ENCODE results near the gene THSD7B. TPM values are rescaled to one million over a fixed set of nuclear protein-coding genes. Genes with fewer than 3 reads are reported as not detected.

The THSD7B gene
- total RNA-seq, 1 donor, result under 0.01 TPM

GRCh38 chr2:137454886-137455285 lies 689.5 kb downstream of the THSD7B start:
- Histone ChIP-seq H3K36me3 (ENCODE audit: insufficient read depth, low read length) (no peaks in the 10 kb centered on the region), H3K4me3 (ENCODE audit: insufficient read depth, low read length) (no peak overlapping the region), H3K27ac (ENCODE audit: low read depth, low read length) (no peak overlapping the region), H3K9me3 (ENCODE audit: low read depth, low read length) (no peaks in the 10 kb centered on the region), H3K4me2 (ENCODE audit: insufficient read depth, low read length) (no peak overlapping the region), H4K20me1 (ENCODE audit: insufficient read depth, low read length) (no peaks in the 10 kb centered on the region), H3K27me3 (ENCODE audit: insufficient read depth, low read length) (no peaks in the 10 kb centered on the region), H2AFZ (ENCODE audit: low read length) (no peak overlapping the region), H3K79me2 (ENCODE audit: insufficient read depth, low read length) (no peaks in the 10 kb centered on the region), H3K4me1 (ENCODE audit: insufficient read depth, low read length) (no peaks in the 10 kb centered on the region)
- TF ChIP-seq, protein P1, sequence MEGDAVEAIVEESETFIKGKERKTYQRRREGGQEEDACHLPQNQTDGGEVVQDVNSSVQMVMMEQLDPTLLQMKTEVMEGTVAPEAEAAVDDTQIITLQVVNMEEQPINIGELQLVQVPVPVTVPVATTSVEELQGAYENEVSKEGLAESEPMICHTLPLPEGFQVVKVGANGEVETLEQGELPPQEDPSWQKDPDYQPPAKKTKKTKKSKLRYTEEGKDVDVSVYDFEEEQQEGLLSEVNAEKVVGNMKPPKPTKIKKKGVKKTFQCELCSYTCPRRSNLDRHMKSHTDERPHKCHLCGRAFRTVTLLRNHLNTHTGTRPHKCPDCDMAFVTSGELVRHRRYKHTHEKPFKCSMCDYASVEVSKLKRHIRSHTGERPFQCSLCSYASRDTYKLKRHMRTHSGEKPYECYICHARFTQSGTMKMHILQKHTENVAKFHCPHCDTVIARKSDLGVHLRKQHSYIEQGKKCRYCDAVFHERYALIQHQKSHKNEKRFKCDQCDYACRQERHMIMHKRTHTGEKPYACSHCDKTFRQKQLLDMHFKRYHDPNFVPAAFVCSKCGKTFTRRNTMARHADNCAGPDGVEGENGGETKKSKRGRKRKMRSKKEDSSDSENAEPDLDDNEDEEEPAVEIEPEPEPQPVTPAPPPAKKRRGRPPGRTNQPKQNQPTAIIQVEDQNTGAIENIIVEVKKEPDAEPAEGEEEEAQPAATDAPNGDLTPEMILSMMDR (IDR thresholded peaks at IDR 0.05; ENCODE audit: extremely low read depth, low read depth, low read length), result no peak
- no peak for DNase-seq (ENCODE audit: insufficient read length, low spot score, missing footprints)

DNA sequence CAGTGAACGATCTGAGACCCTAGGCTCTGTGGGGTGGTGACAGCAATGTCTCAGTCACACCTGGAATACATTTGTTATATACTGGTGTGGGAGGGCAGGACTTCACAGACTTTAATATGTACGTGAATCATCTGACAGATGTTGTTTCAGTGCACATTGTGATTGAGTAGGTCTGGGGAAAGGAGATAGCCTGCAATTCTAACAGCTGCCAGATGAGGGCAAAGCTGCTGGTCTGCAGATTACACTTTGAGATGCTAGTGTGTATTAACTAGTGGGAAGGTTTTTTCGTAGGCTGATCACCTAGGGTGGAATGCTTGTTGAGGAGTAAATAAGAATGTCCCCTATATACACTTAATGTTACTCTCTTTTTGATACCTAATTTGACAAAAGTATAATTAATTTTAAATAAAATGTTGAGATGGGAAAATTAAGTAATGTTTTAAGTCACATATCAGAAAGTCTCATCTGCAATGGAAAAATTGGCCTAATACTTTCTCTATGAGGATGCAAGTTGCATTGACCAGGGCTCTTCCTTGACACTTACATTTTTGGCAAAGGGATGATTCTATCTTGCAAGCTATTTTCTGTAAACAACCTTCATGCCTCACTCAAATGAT lies 702.0 kb downstream of the THSD7B start:
- DNase-seq (ENCODE audit: insufficient read length, low spot score, missing footprints), result no peak
- H3K27ac ChIP-seq (ENCODE audit: low read depth, low read length), result no peak overlapping the region
- TF ChIP-seq, protein P1 (IDR thresholded peaks at IDR 0.05; ENCODE audit: extremely low read depth, low read depth, low read length), result peak; percentile 49
- H3K4me1 ChIP-seq (ENCODE audit: insufficient read depth, low read length), result no peaks in the 10 kb centered on the region
- H3K27me3 ChIP-seq (ENCODE audit: insufficient read depth, low read length), result no peaks in the 10 kb centered on the region
- no peaks in the 10 kb centered on the region for H4K20me1 ChIP-seq (ENCODE audit: insufficient read depth, low read length)
- H3K36me3 ChIP-seq (ENCODE audit: insufficient read depth, low read length), result no peaks in the 10 kb centered on the region
- no peak overlapping the region for H3K4me3 ChIP-seq (ENCODE audit: insufficient read depth, low read length)
- no peaks in the 10 kb centered on the region for H3K79me2 ChIP-seq (ENCODE audit: insufficient read depth, low read length)
- H2AFZ ChIP-seq (ENCODE audit: low read length), result no peak overlapping the region
- H3K9me3 ChIP-seq (ENCODE audit: low read depth, low read length), result no peaks in the 10 kb centered on the region
- no peak overlapping the region for H3K4me2 ChIP-seq (ENCODE audit: insufficient read depth, low read length)

GRCh38 chr2:137493261-137493660 lies 727.9 kb downstream of the THSD7B start:
- no peaks in the 10 kb centered on the region for H3K9me3 ChIP-seq (ENCODE audit: low read depth, low read length)
- H3K27me3 ChIP-seq (ENCODE audit: insufficient read depth, low read length), result no peaks in the 10 kb centered on the region
- H2AFZ ChIP-seq (ENCODE audit: low read length), result no peak overlapping the region
- TF ChIP-seq, protein P1 (IDR thresholded peaks at IDR 0.05; ENCODE audit: extremely low read depth, low read depth, low read length), result no peak
- H3K27ac ChIP-seq (ENCODE audit: low read depth, low read length), result no peak overlapping the region
- no peaks in the 10 kb centered on the region for H3K36me3 ChIP-seq (ENCODE audit: insufficient read depth, low read length)
- H3K4me3 ChIP-seq (ENCODE audit: insufficient read depth, low read length), result no peak overlapping the region
- H3K79me2 ChIP-seq (ENCODE audit: insufficient read depth, low read length), result no peaks in the 10 kb centered on the region
- no peaks in the 10 kb centered on the region for H3K4me1 ChIP-seq (ENCODE audit: insufficient read depth, low read length)
- no peaks in the 10 kb centered on the region for H4K20me1 ChIP-seq (ENCODE audit: insufficient read depth, low read length)
- no peak for DNase-seq (ENCODE audit: insufficient read length, low spot score, missing footprints)
- no peak overlapping the region for H3K4me2 ChIP-seq (ENCODE audit: insufficient read depth, low read length)

GRCh38 chr2:137500599-137500998 lies 735.3 kb downstream of the THSD7B start:
- Histone ChIP-seq H4K20me1 (ENCODE audit: insufficient read depth, low read length) (no peaks in the 10 kb centered on the region), H3K79me2 (ENCODE audit: insufficient read depth, low read length) (no peaks in the 10 kb centered on the region), H2AFZ (ENCODE audit: low read length) (no peak overlapping the region), H3K27me3 (ENCODE audit: insufficient read depth, low read length) (no peaks in the 10 kb centered on the region), H3K27ac (ENCODE audit: low read depth, low read length) (no peak overlapping the region), H3K4me1 (ENCODE audit: insufficient read depth, low read length) (no peaks in the 10 kb centered on the region), H3K9me3 (ENCODE audit: low read depth, low read length) (peaks cover 3% of the 10 kb centered on the region), H3K36me3 (ENCODE audit: insufficient read depth, low read length) (no peaks in the 10 kb centered on the region), H3K4me2 (ENCODE audit: insufficient read depth, low read length) (no peak overlapping the region), H3K4me3 (ENCODE audit: insufficient read depth, low read length) (no peak overlapping the region)
- DNase-seq (ENCODE audit: insufficient read length, low spot score, missing footprints), result no peak
- TF ChIP-seq, protein P1 (IDR thresholded peaks at IDR 0.05; ENCODE audit: extremely low read depth, low read depth, low read length), result no peak

Measured in osteoblast (primary cell).